IMR-90 (cell line): ENCODE results near the gene TUBGCP3. TPM values are rescaled to one million over a fixed set of nuclear protein-coding genes. Genes with fewer than 3 reads are reported as not detected.

Experiments used
- ATAC-seq: fragments of 200-7000 bp; cut with Tn5 transposase; 2 replicates; pipeline ENCODE4 v1.9.1; 2020; ENCODE audit warnings: low read depth, mild to moderate bottlenecking, moderate library complexity
- BruUV-seq: library from RNA; stranded (reverse); fragments of 400-500 nt; replicated peaks from 2 replicates; lab custom pipeline; 2021; lab: Mats Ljungman, UMichigan
- CTCF ChIA-PET: fragments of 300-600 bp; formaldehyde crosslinking; extraction: SDS; loops from one replicate; lab custom pipeline; 2021; ENCODE audit warnings: antibody characterized with exemption; lab: Yijun Ruan, JAX
- POLR2A ChIA-PET: fragments of 300-600 bp; sonication (Branson Sonifier 250); formaldehyde crosslinking; loops from one replicate; lab custom pipeline; 2022; ENCODE audit warnings: antibody characterized with exemption; ENCODE audit not compliant: unreplicated experiment; lab: Charles Lee
- DNase-seq: peaks from one replicate; pipeline ENCODE4 v3.0.0; 2013
- H2AFZ ChIP-seq: replicated peaks from 2 replicates; pipeline ENCODE3; 2013; ENCODE audit warnings: low read length, mild to moderate bottlenecking; ENCODE audit not compliant: poor library complexity
- H2AK5ac ChIP-seq: 2 replicates; pipeline ENCODE4 v1.6.1; 2013; ENCODE audit warnings: low read depth, low read length, inconsistent platforms
- H2AK9ac ChIP-seq: replicated peaks from 2 replicates; pipeline ENCODE3; 2013; ENCODE audit warnings: mild to moderate bottlenecking, low read depth, low read length, moderate library complexity; ENCODE audit not compliant: poor library complexity
- H2BK120ac ChIP-seq: 2 replicates; pipeline ENCODE4 v1.6.1; 2013; ENCODE audit warnings: low read depth, low read length, inconsistent platforms
- H2BK15ac ChIP-seq: 3 replicates; pipeline ENCODE4 v1.6.1; 2013; ENCODE audit warnings: low read depth, low read length, inconsistent platforms
- H2BK20ac ChIP-seq: 2 replicates; pipeline ENCODE4 v1.6.1; 2013; ENCODE audit warnings: low read depth, mild to moderate bottlenecking, inconsistent platforms, low read length, moderate library complexity
- H2BK5ac ChIP-seq: 2 replicates; pipeline ENCODE4 v1.6.1; 2013; ENCODE audit warnings: mild to moderate bottlenecking, low read depth, low read length, inconsistent platforms; ENCODE audit not compliant: poor library complexity, severe bottlenecking
- H3K14ac ChIP-seq: replicated peaks from 2 replicates; pipeline ENCODE4 v1.6.1; 2013; ENCODE audit warnings: low read depth, low read length, inconsistent platforms
- H3K18ac ChIP-seq: 2 replicates; pipeline ENCODE4 v1.6.1; 2013; ENCODE audit warnings: low read depth, low read length, control low read depth
- H3K23ac ChIP-seq: 2 replicates; pipeline ENCODE4 v1.6.1; 2013; ENCODE audit warnings: low read depth, low read length, inconsistent platforms
- H3K27ac ChIP-seq: 2 replicates; pipeline ENCODE4 v1.5.1; 2013; ENCODE audit warnings: mild to moderate bottlenecking, control low read depth, low read length; ENCODE audit not compliant: insufficient read depth
- H3K27me3 ChIP-seq: 2 replicates; pipeline ENCODE4 v1.6.1; 2013; ENCODE audit warnings: low read length; ENCODE audit not compliant: control insufficient read depth, insufficient read depth
- H3K36me3 ChIP-seq: 2 replicates; pipeline ENCODE4 v1.6.1; 2013; ENCODE audit warnings: low read length, mixed read lengths; ENCODE audit not compliant: control insufficient read depth, insufficient read depth
- H3K4ac ChIP-seq: 2 replicates; pipeline ENCODE4 v1.6.1; 2013; ENCODE audit warnings: low read depth, low read length, inconsistent platforms
- H3K4me1 ChIP-seq: 2 replicates; pipeline ENCODE4 v1.6.1; 2013; ENCODE audit warnings: low read length, mixed read lengths; ENCODE audit not compliant: control insufficient read depth, insufficient read depth
- H3K4me2 ChIP-seq: 2 replicates; pipeline ENCODE4 v1.6.1; 2013; ENCODE audit warnings: low read depth, mild to moderate bottlenecking, control low read depth, low read length, moderate library complexity
- H3K4me3 ChIP-seq: 2 replicates; pipeline ENCODE4 v1.5.1; 2013; ENCODE audit warnings: low read depth, mild to moderate bottlenecking, control low read depth, low read length, moderate library complexity; ENCODE audit not compliant: insufficient read depth
- H3K56ac ChIP-seq: 2 replicates; pipeline ENCODE4 v1.6.1; 2013; ENCODE audit warnings: low read length, inconsistent platforms; ENCODE audit not compliant: insufficient read depth; ENCODE audit errors: extremely low read depth
- H3K79me1 ChIP-seq, 2 experiments: 2 replicates each; pipeline ENCODE4 v1.6.1; 2013; ENCODE audit warnings: low read length in 2 of 2, inconsistent platforms in 1 of 2, low read depth in 1 of 2
- H3K9ac ChIP-seq: 2 replicates; pipeline ENCODE4 v1.6.1; 2013; ENCODE audit warnings: low read depth, low read length, control low read depth
- H3K9me1 ChIP-seq: 2 replicates; pipeline ENCODE4 v1.6.1; 2013; ENCODE audit warnings: low read length, inconsistent platforms; ENCODE audit not compliant: insufficient read depth
- H3K9me3 ChIP-seq: 2 replicates; pipeline ENCODE4 v1.6.1; 2013; ENCODE audit warnings: low read length; ENCODE audit not compliant: control insufficient read depth, insufficient read depth
- H4K20me1 ChIP-seq: 2 replicates; pipeline ENCODE4 v1.6.1; 2013; ENCODE audit warnings: low read length, inconsistent platforms; ENCODE audit not compliant: insufficient read depth
- H4K5ac ChIP-seq: 2 replicates; pipeline ENCODE4 v1.6.1; 2013; ENCODE audit warnings: mild to moderate bottlenecking, low read depth, low read length, control low read depth
- H4K8ac ChIP-seq, 2 experiments: 2 replicates each; pipeline ENCODE4 v1.6.1; 2013; ENCODE audit warnings: low read depth in 2 of 2, low read length in 2 of 2, control low read depth in 1 of 2, inconsistent platforms in 1 of 2
- H4K91ac ChIP-seq: 2 replicates; pipeline ENCODE4 v1.6.1; 2013; ENCODE audit warnings: low read depth, low read length, inconsistent platforms; ENCODE audit not compliant: insufficient read depth
- CEBPB ChIP-seq: IDR thresholded peaks from 2 replicates; pipeline ENCODE4 v1.6.1; 2012; ENCODE audit warnings: low read depth, low read length, improper control_type of control experiment
- CHD1 ChIP-seq: IDR thresholded peaks from 2 replicates; pipeline ENCODE4 v1.6.1; 2012; ENCODE audit warnings: low read depth, low read length, improper control_type of control experiment
- CTCF ChIP-seq: conservative IDR thresholded peaks from 2 replicates; pipeline ENCODE4 v1.5.1; 2012; ENCODE audit warnings: mild to moderate bottlenecking, low read depth, low read length, improper control_type of control experiment
- MAFK ChIP-seq: IDR thresholded peaks from 2 replicates; pipeline ENCODE4 v1.6.1; 2012; ENCODE audit warnings: low read depth, low read length, improper control_type of control experiment
- MAZ ChIP-seq: IDR thresholded peaks from 2 replicates; pipeline ENCODE4 v1.6.1; 2012; ENCODE audit warnings: low read depth, mild to moderate bottlenecking, low read length, improper control_type of control experiment, moderate library complexity, borderline replicate concordance
- POLR2A ChIP-seq: IDR thresholded peaks from 2 replicates; pipeline ENCODE4 v1.6.1; 2012; ENCODE audit warnings: mild to moderate bottlenecking, low read depth, low read length
- RCOR1 ChIP-seq: IDR thresholded peaks from 2 replicates; pipeline ENCODE4 v1.6.1; 2012; ENCODE audit warnings: mild to moderate bottlenecking, low read length, improper control_type of control experiment; ENCODE audit not compliant: insufficient replicate concordance
- WGBS, 2 experiments: methylation state at CpG; one replicate each; pipeline versions ENCODE4 v1.1.5 to v1.1.7; 2013; ENCODE audit warnings: missing lambda C conversion rate in 2 of 2; ENCODE audit not compliant: insufficient read length in 1 of 2; ENCODE audit errors: extremely low coverage in 2 of 2; 5-methylcytosine and 5-hydroxymethylcytosine counted together
- dilution Hi-C: fragments of 300-500 bp; cut with HindIII; formaldehyde crosslinking; loops from one replicate; pipeline ENCODE4 v1.14.3; 2018; ENCODE audit warnings: low sequenced_read_pairs; ENCODE audit not compliant: unreplicated experiment
- in situ Hi-C: fragments of 300-500 bp; cut with MboI; formaldehyde crosslinking; loops from 3 replicates; pipeline ENCODE4 v1.14.3; 2019; ENCODE audit warnings: low sequenced_read_pairs, inconsistent platforms, mixed read lengths
- intact Hi-C: fragments of 100-400 bp; cut with micrococcal nuclease; formaldehyde crosslinking; loops from 2 replicates; pipeline ENCODE4 v1.10.0; 2022
- polyA plus RNA-seq, 3 experiments: library from polyadenylated mRNA; depleted of rRNA; stranded (reverse); fragments of >200 nt; gene quantifications; 2 replicates each; pipeline ENCODE4 v1.2.3, GENCODE V29; 2012; ENCODE audit warnings: low replicate concordance in 1 of 3
- total RNA-seq: library from RNA; depleted of rRNA; stranded (reverse); fragments of >200 nt; gene quantifications from 2 replicates; pipeline ENCODE4 v1.2.3, GENCODE V29; 2012

Gene TUBGCP3
- total and polyA plus RNA-seq, 2 of the 4 experiments (the other 2 are of a cell fraction), result 16.0 to 17.8 TPM

GRCh38 chr13:112615391-112615790 lies 27.4 kb upstream of the TUBGCP3 start:
- no peaks in the 10 kb centered on the region for H3K9me3 ChIP-seq
- no peaks in the 10 kb centered on the region for H3K4me1 ChIP-seq
- H4K8ac ChIP-seq, result no peak overlapping the region
- TF ChIP-seq MAZ, result no peak
- TF ChIP-seq RCOR1, result no peak
- no peak for TF ChIP-seq POLR2A
- TF ChIP-seq CHD1, result no peak
- no peak for TF ChIP-seq MAFK
- no peak for TF ChIP-seq CEBPB
- TF ChIP-seq CTCF, result no peak
- ChIA-PET POLR2A (no interaction called here), CTCF (interaction anchor here (0.6 to 1.6 kb wide), 2 partner anchors 259 to 271 kb away, joined by 4 read pairs; no protein-coding TSS in a partner anchor)
- H3K36me3 ChIP-seq, result no peaks in the 10 kb centered on the region
- no peak overlapping the region for H3K4me2 ChIP-seq
- in situ Hi-C loops (loop anchor here (10.0 to 25.0 kb wide), 2 partner anchors 259 to 528 kb away; no protein-coding TSS in a partner anchor), intact Hi-C loops (no loop called here), dilution Hi-C loops (no loop called here)
- ATAC-seq (no peak), DNase-seq (no peak)
- no peak overlapping the region for H3K4me3 ChIP-seq
- 78% methylated on average over 3 of the region's 8 CpGs; no CpG with 5 or more reads in 1 of the 2 experiments for WGBS, 2 experiments
- no peak overlapping the region for H3K9ac ChIP-seq
- no TSS peak for BruUV-seq
- H3K27ac ChIP-seq, result no peak overlapping the region
- no peak overlapping the region for H2BK5ac ChIP-seq
- no peak overlapping the region for H3K18ac ChIP-seq
- H4K5ac ChIP-seq, result no peak overlapping the region
- no peak overlapping the region for H2BK120ac ChIP-seq
- H3K9me1 ChIP-seq, result no peaks in the 10 kb centered on the region
- no peak overlapping the region for H2BK15ac ChIP-seq
- H2AK9ac ChIP-seq, result peak overlapping the region; percentile 18
- no peaks in the 10 kb centered on the region for H3K79me1 ChIP-seq
- no peak overlapping the region for H3K14ac ChIP-seq
- H3K23ac ChIP-seq, result no peak overlapping the region
- H3K4ac ChIP-seq, result no peak overlapping the region
- H2BK20ac ChIP-seq, result no peak overlapping the region
- H2AK5ac ChIP-seq, result no peak overlapping the region
- H3K56ac ChIP-seq, result no peak overlapping the region
- H4K91ac ChIP-seq, result no peak overlapping the region
- H3K27me3 ChIP-seq, result peaks cover 41% of the 10 kb centered on the region
- no peak overlapping the region for H2AFZ ChIP-seq
- H4K20me1 ChIP-seq, result no peaks in the 10 kb centered on the region; the same call in 1 of the 2 replicates
